ENCODE measurements around the gene C12orf42.

C12orf42 gene

GRCh38 chr12:103331643-103332042, 164.1 kb downstream of the C12orf42 start:
- no peak for DNase-seq

DNA sequence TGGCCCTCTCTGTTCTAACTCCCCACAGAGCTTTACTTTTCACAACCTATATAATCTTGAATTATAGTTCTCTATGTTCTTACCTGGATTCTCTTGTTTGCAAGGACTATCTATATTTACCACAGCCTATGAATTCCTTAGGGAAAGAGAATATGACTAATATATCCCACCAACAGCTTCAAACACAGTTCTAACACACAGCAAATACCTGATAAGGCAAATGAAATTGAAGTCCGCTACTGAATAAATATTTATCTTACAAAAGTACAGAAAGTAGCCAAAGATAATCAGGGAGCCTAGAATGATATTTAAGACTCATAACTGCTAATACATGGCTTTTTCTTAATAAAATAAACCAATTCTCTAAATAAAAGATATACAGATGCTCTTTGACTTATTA, 165.1 kb downstream of the C12orf42 start:
- no peak for DNase-seq

DNA sequence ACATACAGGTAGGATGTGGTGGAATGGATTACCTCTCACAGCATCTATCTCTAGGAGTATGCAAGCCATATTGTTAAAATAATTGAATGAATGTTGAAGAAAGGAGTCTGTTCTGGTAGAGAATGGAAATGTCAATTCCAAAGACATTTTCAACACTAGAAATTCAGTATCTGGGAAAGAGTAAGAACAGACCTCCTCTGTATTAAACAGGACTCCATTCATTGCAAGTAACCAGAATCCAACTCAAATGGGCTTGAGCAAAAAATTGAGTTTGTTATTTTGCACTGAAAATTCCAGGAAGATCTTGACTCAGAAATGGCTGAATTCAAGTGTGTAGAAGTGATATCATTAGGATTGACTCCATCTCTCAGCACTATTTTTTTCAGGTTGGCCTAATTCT, 168.1 kb downstream of the C12orf42 start:
- no peak for DNase-seq

GRCh38 chr12:103326190-103326589, 169.6 kb downstream of the C12orf42 start:
- DNase-seq: no peak

DNA sequence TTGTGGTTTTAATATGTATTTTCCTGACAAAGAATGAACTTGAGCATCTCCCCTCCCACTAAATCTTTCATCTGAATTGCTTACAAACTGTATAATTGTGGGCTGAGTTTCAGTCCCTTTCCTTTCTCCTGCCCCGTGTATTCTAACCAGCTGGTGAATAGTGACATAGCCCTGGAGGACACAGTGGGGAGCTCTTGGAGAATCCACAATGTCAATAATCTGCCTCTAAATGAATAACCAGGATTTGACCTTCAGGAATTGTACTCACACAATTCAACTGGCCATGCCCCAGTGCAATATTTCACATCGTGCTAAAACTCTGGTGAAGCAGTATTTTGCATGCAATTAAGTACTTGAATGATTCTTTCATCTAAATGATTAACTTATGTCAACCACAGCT, 177.2 kb downstream of the C12orf42 start:
- no peak for DNase-seq

DNA sequence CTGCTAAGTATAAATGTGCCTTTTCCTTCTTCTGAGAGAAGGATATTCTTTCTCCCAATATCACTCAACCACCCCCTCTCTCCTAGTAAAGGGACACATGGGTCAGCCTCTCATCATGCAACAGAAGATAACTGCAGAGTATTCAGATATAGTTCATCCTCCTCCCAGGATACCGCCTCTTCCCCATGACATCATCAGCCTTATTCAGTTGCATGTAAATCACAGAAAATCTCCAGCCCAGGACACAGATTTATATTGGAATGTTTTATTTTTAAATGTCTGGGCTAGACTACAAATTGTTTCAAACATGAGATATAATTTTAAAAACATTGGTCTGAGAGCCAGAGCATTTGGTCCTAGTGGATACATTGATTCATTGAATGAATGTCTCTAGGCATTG, 178.5 kb downstream of the C12orf42 start:
- DNase-seq: no peak

GRCh38 chr12:103314786-103315185, 181.0 kb downstream of the C12orf42 start:
- no peak for DNase-seq

DNA sequence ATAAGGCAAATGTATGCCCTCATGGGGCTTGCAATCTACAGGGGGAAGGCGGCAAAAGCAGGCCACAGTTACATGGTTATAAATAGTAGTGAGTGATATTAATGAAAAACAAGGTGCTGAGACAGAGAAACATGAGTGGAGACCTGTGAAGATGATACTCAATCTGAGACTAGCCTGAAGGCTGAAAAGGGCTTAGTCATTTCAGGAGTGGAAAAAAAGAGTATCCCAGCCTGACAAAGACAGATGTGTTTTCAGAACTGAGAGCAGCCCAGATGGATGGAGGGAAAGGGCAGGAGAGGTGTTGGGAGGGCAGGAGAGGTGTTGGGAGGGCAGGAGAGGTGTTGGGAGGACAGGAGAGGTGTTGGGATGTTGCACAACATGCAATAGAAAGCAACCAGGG, 181.9 kb downstream of the C12orf42 start:
- DNase-seq: no peak

DNA sequence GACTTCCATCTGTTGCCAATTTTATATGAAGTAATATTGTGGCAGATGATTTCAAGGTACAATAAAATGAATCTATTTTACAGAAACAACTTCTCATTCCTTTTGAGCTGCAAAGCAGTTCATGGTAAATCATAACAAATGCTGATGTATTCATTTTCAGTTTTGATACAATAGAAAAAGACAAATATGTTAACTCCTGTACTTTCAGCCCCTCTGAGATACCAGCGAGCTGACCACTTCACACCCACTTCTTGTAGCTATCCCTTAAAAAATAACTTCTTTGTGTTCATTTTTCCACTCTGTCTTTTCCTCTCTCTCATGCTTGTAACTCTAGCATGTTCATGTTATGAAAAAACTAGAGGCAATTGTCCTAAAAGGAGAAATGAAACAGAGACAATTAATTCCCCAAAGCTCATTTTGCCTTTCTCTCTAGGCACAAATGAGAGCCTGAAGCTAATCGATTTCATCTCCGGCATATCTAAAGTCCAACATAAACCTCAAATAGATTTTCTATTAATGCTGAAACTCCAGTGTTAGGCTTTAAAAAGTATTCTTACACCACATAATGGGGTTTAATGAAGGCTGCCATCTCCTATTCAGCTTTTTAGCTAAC, 182.9 kb downstream of the C12orf42 start:
- no peak for DNase-seq

GRCh38 chr12:103310546-103311270, 185.1 kb downstream of the C12orf42 start:
- no peak for DNase-seq

DNA sequence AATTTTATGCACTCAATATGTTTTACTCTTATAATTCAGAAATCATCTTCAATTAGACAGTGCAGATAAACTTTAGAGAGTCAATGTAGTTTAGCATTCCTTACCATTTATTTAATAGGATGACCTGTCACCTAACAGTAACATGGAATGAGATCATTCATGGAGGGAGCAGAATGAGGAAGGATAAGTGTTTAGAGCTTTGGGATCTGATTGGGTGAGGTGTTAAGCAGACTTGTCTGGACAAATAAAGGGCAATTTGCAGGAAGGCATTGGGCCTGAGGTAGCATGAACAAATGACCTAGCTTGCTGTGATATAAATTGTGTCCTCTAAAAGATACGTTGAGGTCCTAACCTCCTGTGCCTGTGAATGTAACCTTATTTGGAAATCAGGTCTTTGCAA, 187.4 kb downstream of the C12orf42 start:
- DNase-seq: no peak

GRCh38 chr12:103303484-103303883, 192.3 kb downstream of the C12orf42 start:
- no peak for DNase-seq

GRCh38 chr12:103301642-103302591, 193.9 kb downstream of the C12orf42 start:
- no peak for DNase-seq

GRCh38 chr12:103288016-103288415, 207.8 kb downstream of the C12orf42 start:
- DNase-seq: no peak

- no peak for DNase-seq
These were observed 213.6 kb downstream of the C12orf42 start for GRCh38 chr12:103282124-103282523.

- DNase-seq: no peak
These were observed 216.3 kb downstream of the C12orf42 start for GRCh38 chr12:103279444-103279843.

- DNase-seq: no peak
These were observed 217.4 kb downstream of the C12orf42 start for GRCh38 chr12:103278329-103278728.

DNA sequence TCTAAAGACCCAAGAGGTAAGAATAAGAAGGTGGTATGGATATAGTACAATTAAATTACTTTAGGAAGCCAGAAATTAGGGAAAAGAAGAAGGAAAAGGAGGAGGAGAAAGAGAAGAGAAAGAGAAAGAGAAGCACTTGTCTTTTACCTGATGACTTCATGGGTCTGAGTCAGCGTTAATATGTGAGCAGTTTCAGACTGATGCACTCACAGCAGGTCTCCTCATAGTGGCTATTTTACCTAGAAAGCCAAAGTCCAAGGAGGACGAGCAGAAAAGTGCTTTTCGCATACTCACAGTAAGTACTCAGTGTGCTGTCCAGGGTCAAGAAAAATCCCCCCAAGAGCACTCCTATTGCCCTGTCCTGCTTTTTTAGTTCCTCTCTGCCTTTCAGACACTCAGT, 222.1 kb downstream of the C12orf42 start:
- no peak for DNase-seq

DNA sequence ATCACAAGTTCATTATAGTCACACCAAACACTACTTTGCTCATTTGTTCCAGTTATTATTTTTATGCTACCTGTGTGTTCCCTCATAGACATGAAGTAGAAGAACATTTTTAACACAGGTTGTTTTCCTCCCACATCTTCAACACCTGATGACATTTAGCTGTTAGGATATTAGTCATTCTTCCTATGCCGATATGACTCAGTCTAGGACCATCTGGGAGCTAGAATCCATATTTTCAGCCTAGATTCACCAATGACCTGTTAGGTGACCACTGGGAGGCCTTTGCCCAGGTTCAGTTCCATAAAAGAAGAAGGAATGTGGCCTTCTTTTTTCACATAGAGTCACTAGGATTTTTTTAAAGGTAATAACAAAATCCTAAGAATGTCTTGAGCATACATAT, 222.8 kb downstream of the C12orf42 start:
- DNase-seq: no peak

DNA sequence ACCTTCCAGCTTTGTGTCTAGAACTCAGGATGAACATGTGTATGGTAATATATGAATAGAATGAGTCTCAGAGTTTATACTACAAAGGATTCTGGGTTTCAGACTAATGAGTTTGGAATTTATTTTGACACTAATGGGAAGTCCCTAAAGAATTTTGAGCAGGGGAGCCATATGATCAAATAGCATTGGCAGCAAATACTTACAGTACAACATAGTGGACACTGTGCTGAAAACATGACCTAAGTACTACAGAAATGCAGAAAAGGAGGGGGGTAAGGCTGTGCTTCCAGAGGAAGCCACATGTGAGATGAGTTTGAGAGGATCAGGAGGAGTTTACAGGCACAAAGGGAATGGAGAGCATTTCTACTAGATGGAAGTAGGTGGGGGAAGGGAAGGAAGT, 225.8 kb downstream of the C12orf42 start:
- DNase-seq: no peak

GRCh38 chr12:103268831-103269514, 226.8 kb downstream of the C12orf42 start:
- DNase-seq: no peak

DNA sequence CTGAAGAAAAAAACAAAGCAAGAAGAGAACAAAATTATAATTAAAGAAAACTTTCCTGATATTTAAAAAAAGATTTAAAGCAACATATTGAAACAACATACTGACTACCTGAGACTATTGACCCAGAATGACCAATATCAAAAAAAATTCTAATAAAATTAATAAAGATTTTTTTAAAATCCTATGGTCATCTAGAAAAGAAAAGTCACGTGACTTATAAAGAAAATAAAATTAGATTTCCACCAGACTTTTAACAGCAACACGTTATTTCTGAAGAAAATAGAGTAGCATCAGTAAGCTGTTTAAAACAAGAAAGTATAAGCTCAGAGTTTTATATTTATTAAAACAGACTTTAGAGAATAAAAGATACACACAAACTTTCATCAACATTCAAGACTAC, 238.0 kb downstream of the C12orf42 start:
- no peak for DNase-seq

Data from right forelimb (tissue), 1 donor.